GM18517 (cell line): ENCODE results near the gene COL16A1.

Source experiments
- ATAC-seq: cut with Tn5 transposase; IDR thresholded peaks from one replicate; pipeline ENCODE4 v1.9.1; 2021; ENCODE audit warnings: mild to moderate bottlenecking, moderate library complexity; ENCODE audit not compliant: unreplicated experiment

The COL16A1 gene

DNA sequence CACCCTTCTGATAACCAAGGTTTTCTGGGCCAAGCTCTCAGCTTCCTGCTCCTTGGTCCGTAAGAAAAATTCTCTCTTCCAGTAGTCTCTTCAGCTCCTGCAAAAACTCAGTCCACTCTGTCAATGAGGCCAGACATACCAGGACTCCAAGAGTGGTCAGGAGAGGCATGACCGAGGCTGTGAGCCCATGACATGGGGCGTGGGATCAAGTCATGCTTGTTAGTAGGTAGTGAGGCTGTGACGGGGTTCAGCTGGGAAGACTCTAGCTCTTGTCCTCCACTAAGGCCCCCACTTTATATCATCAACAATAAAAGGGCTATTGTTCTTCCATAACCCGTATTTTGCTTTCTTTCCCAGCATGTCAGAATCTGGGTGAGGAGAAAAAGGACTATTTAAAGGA, 96.5 kb downstream of the COL16A1 start:
- ATAC-seq = no peak

DNA sequence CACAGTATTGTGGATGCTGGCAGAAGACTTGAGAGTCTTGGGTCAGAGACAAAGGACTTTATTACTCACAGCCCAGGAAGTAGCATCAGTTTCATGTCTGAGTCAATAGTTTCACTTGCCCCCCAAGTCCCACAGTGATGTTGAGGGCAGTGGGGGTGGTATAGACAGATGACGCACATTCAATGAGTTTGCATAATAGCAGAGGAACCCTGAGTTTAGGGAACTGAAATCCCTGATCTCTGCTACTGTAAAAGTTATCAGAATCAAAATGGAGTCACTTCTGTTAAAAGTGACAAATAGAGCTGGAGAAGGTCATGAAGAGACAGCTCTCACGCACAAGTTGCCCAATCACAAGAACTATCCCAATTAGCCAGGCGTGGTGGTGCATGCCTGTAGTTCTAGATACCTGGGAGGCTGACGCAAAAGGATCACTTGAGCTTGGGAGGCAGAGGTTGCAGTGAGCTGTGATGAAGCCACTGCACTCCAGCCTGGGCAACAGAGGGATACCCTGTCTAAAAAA, 97.8 kb downstream of the COL16A1 start:
- peak; percentile 95 for ATAC-seq
